Heart left ventricle (tissue), 16 donors: ENCODE results near the gene ADARB1. TPM values are rescaled to one million over a fixed set of nuclear protein-coding genes. Genes with fewer than 3 reads are reported as not detected.

Experiments
- ATAC-seq, 4 donors: fragments of 200-7000 bp; cut with Tn5 transposase; one replicate each; pipeline ENCODE4 v1.9.1; 2020 to 2022; ENCODE audit warnings: moderate library complexity in 4 of 4, mild to moderate bottlenecking in 3 of 4, moderate number of reproducible peaks in 1 of 4
- DNase-seq, 5 donors: peaks; one replicate each; pipeline ENCODE4 v3.0.0-alpha.2; 2020
- H3K27ac ChIP-seq, 12 donors: fragments of 200-600 bp; sonication (generic) in 4 of 12; one replicate each; pipeline versions ENCODE4 v1.5.0 to v1.8.0; 2016 to 2022; ENCODE audit warnings: mild to moderate bottlenecking in 2 of 12
- H3K27me3 ChIP-seq, 9 donors: fragments of 200-600 bp; sonication (generic) in 2 of 9; one replicate each; pipeline versions ENCODE4 v1.5.1 to v1.8.0; 2016 to 2022; ENCODE audit warnings: mild to moderate bottlenecking in 3 of 9
- H3K36me3 ChIP-seq, 9 donors: fragments of 200-600 bp; sonication (generic) in 2 of 9; one replicate each; pipeline versions ENCODE4 v1.5.0 to v1.8.0; 2018 to 2022; ENCODE audit warnings: mild to moderate bottlenecking in 2 of 9
- H3K4me1 ChIP-seq, 12 donors: fragments of 200-600 bp; sonication (generic) in 4 of 12; one replicate each; pipeline versions ENCODE4 v1.5.0 to v1.8.0; 2016 to 2022; ENCODE audit warnings: mild to moderate bottlenecking in 3 of 12
- H3K4me3 ChIP-seq, 12 donors: fragments of 200-600 bp; sonication (generic) in 4 of 12; one replicate each; pipeline versions ENCODE4 v1.5.0 to v1.8.0; 2017 to 2022; ENCODE audit warnings: mild to moderate bottlenecking in 9 of 12, moderate library complexity in 4 of 12
- H3K9me3 ChIP-seq, 12 donors: fragments of 200-600 bp; sonication (generic) in 4 of 12; one replicate each; pipeline versions ENCODE4 v1.5.0 to v1.8.0; 2016 to 2022; ENCODE audit warnings: mild to moderate bottlenecking in 1 of 12
- POLR2A ChIP-seq, 2 donors: fragments of 450-650 bp; IDR thresholded peaks; one replicate each; pipeline ENCODE4 v1.6.1; 2017; ENCODE audit warnings: antibody characterized with exemption in 2 of 2, mild to moderate bottlenecking in 2 of 2, moderate library complexity in 2 of 2
- WGBS, 4 donors: extraction: QIAGEN DNeasy Blood & Tissue Kit in 2 of 4; methylation state at CpG; one replicate each; pipeline versions ENCODE4 v1.1.5 to v1.1.7; 2013 to 2018; 5-methylcytosine and 5-hydroxymethylcytosine counted together
- intact Hi-C, 10 donors: fragments of 100-400 bp; cut with DNase I; formaldehyde crosslinking; loops; one replicate each; pipeline versions ENCODE4 v1.11.1 to v1.14.2; 2022
- polyA plus RNA-seq, 2 donors: library from polyadenylated mRNA; stranded (reverse); fragments of 200-250 nt; gene quantifications; one replicate each; pipeline ENCODE4 v1.2.3, GENCODE V29; 2013
- total RNA-seq, 9 donors: library from RNA; depleted of rRNA in 2 of 9; stranded (reverse); fragments of >200 nt in 2 of 9; fragmentation: NEBNext Ultra II Directional in 3 of 9; extraction: Animal tissue kit (Norgen Biotek cat#: 25700) in 3 of 9; gene quantifications; one replicate each; pipeline versions ENCODE4 v1.1.0 to v1.2.4, GENCODE V29; 2016 to 2023
- TF ChIP-seq, protein P1 (sequence below), 12 donors: fragments of 200-600 bp; sonication (generic) in 4 of 12; IDR thresholded peaks; one replicate each; pipeline versions ENCODE4 v1.5.0 to v1.8.0; 2018 to 2022; ENCODE audit warnings: antibody characterized with exemption in 12 of 12, mild to moderate bottlenecking in 5 of 12
- donor health status: ischemic (EF 13 %, LVEDD 7.1; RV severe dilation, severe dysfunction).
- donor health status: healthy with polysubstance abuse.
- donor health status: DM: no; HTN: yes; CAD: no.
- donor health status: DM: no; HTN: no; CAD: no.
- donor health status: ischemic (EF 25% LVEDD 6.9; RV normal size, moderate dysfunction).
- donor health status: ischemic (EF 25% LVEDD 5.7; RV mildly dilated, moderate dysfunction).
- donor health status: healthy.
- donor health status: DM: yes; HTN: yes; CAD: no.
- donor health status: ischemic (EF 35%, LVEDD 5.7; RV mildly dilated, moderate dysfunction).
- donor health status: nonischemic (EF 11% LVEDD 7.7; RV severe dilation, severe dysfunction).
- donor health status: DM: yes; HTN: yes; CAD: no.
- donor health status: PGD.
- donor health status: ischemic (EF 29% LVEDD 5.4; RV normal size, mild dysfunction).
- donor health status: nonischemic (EF 23%, LVEDD 6.1; RV moderate dilation, normal function).

ADARB1 gene
- total and polyA plus RNA-seq, 11 donors = 6.9 to 16.3 (median 12.0) TPM

- WGBS, 4 donors = 82 to 86% (median 85%) methylated on average over 43 to 44 of the region's 44 CpGs
- Histone ChIP-seq H3K4me1 (peaks cover 4 to 77% (median 70%) of the 10 kb centered on the region in 12 donors), H3K36me3 (peaks cover 0 to 3% (median 0%) of the 10 kb centered on the region in 9 donors), H3K4me3 (peak overlapping the region in 9 of 12 donors; percentile 4 to 33 (median 22)), H3K9me3 (no peaks in the 10 kb centered on the region), H3K27me3 (no peaks in the 10 kb centered on the region), H3K27ac (peak overlapping the region in 11 of 12 donors; percentile 25 to 83 (median 71))
- DNase-seq = no peak
- intact Hi-C loops = no loop called here
- TF ChIP-seq, protein P1, sequence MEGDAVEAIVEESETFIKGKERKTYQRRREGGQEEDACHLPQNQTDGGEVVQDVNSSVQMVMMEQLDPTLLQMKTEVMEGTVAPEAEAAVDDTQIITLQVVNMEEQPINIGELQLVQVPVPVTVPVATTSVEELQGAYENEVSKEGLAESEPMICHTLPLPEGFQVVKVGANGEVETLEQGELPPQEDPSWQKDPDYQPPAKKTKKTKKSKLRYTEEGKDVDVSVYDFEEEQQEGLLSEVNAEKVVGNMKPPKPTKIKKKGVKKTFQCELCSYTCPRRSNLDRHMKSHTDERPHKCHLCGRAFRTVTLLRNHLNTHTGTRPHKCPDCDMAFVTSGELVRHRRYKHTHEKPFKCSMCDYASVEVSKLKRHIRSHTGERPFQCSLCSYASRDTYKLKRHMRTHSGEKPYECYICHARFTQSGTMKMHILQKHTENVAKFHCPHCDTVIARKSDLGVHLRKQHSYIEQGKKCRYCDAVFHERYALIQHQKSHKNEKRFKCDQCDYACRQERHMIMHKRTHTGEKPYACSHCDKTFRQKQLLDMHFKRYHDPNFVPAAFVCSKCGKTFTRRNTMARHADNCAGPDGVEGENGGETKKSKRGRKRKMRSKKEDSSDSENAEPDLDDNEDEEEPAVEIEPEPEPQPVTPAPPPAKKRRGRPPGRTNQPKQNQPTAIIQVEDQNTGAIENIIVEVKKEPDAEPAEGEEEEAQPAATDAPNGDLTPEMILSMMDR (IDR thresholded peaks at IDR 0.05) = no peak
- TF ChIP-seq POLR2A (IDR thresholded peaks at IDR 0.05) = no peak
- no peak for ATAC-seq
These were observed 34.7 kb downstream of the ADARB1 start for GRCh38 chr21:45108808-45109781.

DNA sequence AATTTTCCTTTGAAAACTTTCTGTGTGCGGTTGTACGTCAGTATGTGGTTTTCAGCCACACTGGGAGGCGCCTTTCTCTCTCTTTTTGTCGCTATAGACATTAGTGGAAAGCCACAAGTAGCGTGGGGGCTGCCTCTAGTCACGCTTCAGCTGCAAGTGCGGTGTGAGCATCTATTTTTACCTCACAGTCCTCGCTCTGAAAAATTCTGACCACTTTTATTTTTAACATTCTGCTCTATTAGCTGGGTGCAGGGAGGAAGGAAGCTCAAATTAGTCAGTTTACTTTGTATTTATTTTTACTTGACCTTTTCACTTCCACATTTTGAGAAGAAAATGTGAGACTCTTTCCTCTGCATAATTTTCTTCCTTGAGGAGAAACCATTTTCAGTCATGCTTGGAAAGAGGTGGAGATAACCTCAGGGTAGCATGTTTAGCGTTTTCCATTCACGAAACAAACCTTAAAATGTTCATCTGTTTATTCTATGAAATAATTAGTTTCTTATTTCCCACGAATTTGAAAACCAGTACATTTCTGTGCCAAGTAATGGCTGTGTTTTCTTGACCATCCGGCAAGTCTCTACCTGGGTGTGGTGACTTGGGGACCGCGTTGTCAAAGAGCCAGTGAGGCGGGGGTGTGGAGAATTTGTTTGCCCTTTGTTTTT lies 35.6 kb downstream of the ADARB1 start:
- intact Hi-C loops = loop anchor here in 3 of 10 donors (5.0 kb wide), 2 partner anchors 33 to 1053 kb away; no protein-coding TSS in a partner anchor
- H3K27me3 ChIP-seq = no peaks in the 10 kb centered on the region
- H3K27ac ChIP-seq = peak overlapping the region in 11 of 12 donors; percentile 25 to 83 (median 71)
- no peak for TF ChIP-seq POLR2A (IDR thresholded peaks at IDR 0.05)
- TF ChIP-seq, protein P1 (IDR thresholded peaks at IDR 0.05) = no peak
- 25 to 30% (median 27%) methylated on average over 15 of the region's 15 CpGs for WGBS, 4 donors
- DNase-seq (peak in 1 of 5 donors; percentile 48), ATAC-seq (peak; percentile 18 to 69 (median 24))
- H3K9me3 ChIP-seq = no peaks in the 10 kb centered on the region
- peak overlapping the region in 9 of 12 donors; percentile 4 to 33 (median 22) for H3K4me3 ChIP-seq
- peaks cover 0 to 5% (median 0%) of the 10 kb centered on the region in 9 donors for H3K36me3 ChIP-seq
- H3K4me1 ChIP-seq = peaks cover 6 to 78% (median 70%) of the 10 kb centered on the region in 12 donors

DNA sequence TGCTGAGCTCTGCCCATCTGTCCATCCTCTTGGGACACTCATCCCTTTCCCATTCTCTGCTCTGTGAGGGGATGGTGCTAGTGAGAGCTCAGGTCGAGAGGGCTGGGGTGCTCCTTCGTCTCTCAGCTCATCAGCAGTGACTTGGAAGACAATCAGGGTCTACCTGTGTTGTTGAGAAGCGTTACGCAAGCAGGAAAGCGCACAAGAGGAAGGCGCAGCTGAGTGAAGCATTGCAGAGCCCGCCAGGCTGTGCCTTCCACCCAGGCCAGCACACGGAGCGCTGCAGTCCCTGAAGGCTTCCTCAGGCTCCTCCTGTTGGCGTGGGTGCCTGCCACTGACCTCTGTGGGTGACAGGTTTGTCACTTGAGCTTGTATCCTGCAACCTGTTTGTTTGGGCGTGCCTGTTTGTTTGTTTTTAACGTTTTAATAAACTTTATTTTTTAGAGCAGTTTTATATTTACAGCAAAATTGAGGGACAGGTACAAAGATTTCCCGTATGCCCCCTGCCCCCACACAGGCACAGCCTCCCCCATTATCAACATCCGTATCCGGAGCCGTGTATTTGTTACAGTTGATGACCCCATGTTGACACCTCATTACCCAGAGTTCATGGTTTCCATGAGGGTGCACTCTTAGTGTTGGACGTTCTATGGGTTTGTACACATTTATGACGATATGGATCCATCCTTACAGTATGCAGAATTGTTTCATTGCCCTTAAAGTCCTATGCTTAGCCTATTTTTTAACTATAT lies 36.7 kb downstream of the ADARB1 start:
- Histone ChIP-seq H3K27me3 (no peaks in the 10 kb centered on the region), H3K36me3 (peaks cover 0 to 5% (median 0%) of the 10 kb centered on the region in 9 donors), H3K4me3 (no peak overlapping the region), H3K27ac (peak overlapping the region in 10 of 12 donors; percentile 7 to 83 (median 68)), H3K4me1 (peaks cover 6 to 77% (median 64%) of the 10 kb centered on the region in 12 donors), H3K9me3 (no peaks in the 10 kb centered on the region)
- ATAC-seq (peak in 1 of 4 donors; percentile 23), DNase-seq (no peak)
- intact Hi-C loops = loop anchor here in 3 of 10 donors (5.0 kb wide), 2 partner anchors 34 to 1054 kb away; no protein-coding TSS in a partner anchor
- TF ChIP-seq, protein P1 (IDR thresholded peaks at IDR 0.05) = no peak
- TF ChIP-seq POLR2A (IDR thresholded peaks at IDR 0.05) = no peak
- WGBS, 4 donors = 60 to 69% (median 65%) methylated on average over 17 to 18 of the region's 18 CpGs
